Left lung (tissue), 10 donors: ENCODE results near the gene ZNF496. TPM values are rescaled to one million over a fixed set of nuclear protein-coding genes. Genes with fewer than 3 reads are reported as not detected.

Source experiments
- ATAC-seq: fragments of 200-7000 bp; cut with Tn5 transposase; one replicate; pipeline ENCODE4 v1.9.1; 2020; ENCODE audit warnings: moderate library complexity
- DNase-seq, 4 donors: peaks; one replicate each; pipeline ENCODE4 v3.0.0-alpha.2; 2013 to 2020
- H3K27ac ChIP-seq, 2 donors: fragments of 200-600 bp; sonication (generic) in 1 of 2; one replicate each; pipeline versions ENCODE4 v1.5.0 to v1.8.0; 2020 to 2021
- H3K27me3 ChIP-seq, 2 donors: fragments of 200-600 bp; sonication (generic) in 1 of 2; one replicate each; pipeline versions ENCODE4 v1.5.0 to v1.8.0; 2020 to 2021
- H3K36me3 ChIP-seq, 2 donors: fragments of 200-600 bp; sonication (generic) in 1 of 2; one replicate each; pipeline versions ENCODE4 v1.5.0 to v1.8.0; 2020 to 2021
- H3K4me1 ChIP-seq, 2 donors: fragments of 200-600 bp; one replicate each; pipeline ENCODE4 v1.8.0; 2021
- H3K4me3 ChIP-seq, 2 donors: fragments of 200-600 bp; sonication (generic) in 1 of 2; one replicate each; pipeline versions ENCODE4 v1.5.0 to v1.8.0; 2020 to 2021; ENCODE audit warnings: mild to moderate bottlenecking in 1 of 2
- H3K9me3 ChIP-seq, 2 donors: fragments of 200-600 bp; sonication (generic) in 1 of 2; one replicate each; pipeline versions ENCODE4 v1.5.0 to v1.8.0; 2020 to 2021
- intact Hi-C, 2 donors: fragments of 100-400 bp; cut with DNase I; formaldehyde crosslinking; loops; one replicate each; pipeline versions ENCODE4 v1.11.2 to v1.14.2; 2022
- polyA plus RNA-seq, 6 donors: library from polyadenylated mRNA; unstranded; fragments of 120-200 nt; gene quantifications; one replicate each; pipeline ENCODE4 v1.2.1, GENCODE V29; 2013; ENCODE audit not compliant: insufficient read length in 6 of 6
- total RNA-seq, 2 donors: library from RNA; stranded (reverse); fragmentation: NEBNext Ultra II Directional; extraction: Animal tissue kit (Norgen Biotek cat#: 25700); gene quantifications; one replicate each; pipeline ENCODE4 v1.2.1, GENCODE V29; 2021
- TF ChIP-seq, protein P1 (sequence below), 2 donors: fragments of 200-600 bp; sonication (generic) in 1 of 2; IDR thresholded peaks; one replicate each; pipeline versions ENCODE4 v1.5.0 to v1.8.0; 2021; ENCODE audit warnings: antibody characterized with exemption in 2 of 2
- donor health status: DM: no; HTN: yes; CAD: no.
- donor health status: DM: no; HTN: no; CAD: no.

Gene ZNF496
- total and polyA plus RNA-seq, 8 donors, result 18.2 to 44.8 (median 36.7) TPM

- no peak overlapping the region for H3K27ac ChIP-seq
- H3K27me3 ChIP-seq, result no peaks in the 10 kb centered on the region
- DNase-seq (no peak), ATAC-seq (no peak)
- TF ChIP-seq, protein P1, sequence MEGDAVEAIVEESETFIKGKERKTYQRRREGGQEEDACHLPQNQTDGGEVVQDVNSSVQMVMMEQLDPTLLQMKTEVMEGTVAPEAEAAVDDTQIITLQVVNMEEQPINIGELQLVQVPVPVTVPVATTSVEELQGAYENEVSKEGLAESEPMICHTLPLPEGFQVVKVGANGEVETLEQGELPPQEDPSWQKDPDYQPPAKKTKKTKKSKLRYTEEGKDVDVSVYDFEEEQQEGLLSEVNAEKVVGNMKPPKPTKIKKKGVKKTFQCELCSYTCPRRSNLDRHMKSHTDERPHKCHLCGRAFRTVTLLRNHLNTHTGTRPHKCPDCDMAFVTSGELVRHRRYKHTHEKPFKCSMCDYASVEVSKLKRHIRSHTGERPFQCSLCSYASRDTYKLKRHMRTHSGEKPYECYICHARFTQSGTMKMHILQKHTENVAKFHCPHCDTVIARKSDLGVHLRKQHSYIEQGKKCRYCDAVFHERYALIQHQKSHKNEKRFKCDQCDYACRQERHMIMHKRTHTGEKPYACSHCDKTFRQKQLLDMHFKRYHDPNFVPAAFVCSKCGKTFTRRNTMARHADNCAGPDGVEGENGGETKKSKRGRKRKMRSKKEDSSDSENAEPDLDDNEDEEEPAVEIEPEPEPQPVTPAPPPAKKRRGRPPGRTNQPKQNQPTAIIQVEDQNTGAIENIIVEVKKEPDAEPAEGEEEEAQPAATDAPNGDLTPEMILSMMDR (IDR thresholded peaks at IDR 0.05), result no peak
- intact Hi-C loops, result no loop called here
- no peak overlapping the region for H3K4me3 ChIP-seq
- peaks cover 0 to 35% of the 10 kb centered on the region in 2 donors for H3K9me3 ChIP-seq
- no peaks in the 10 kb centered on the region for H3K36me3 ChIP-seq
- H3K4me1 ChIP-seq, result no peaks in the 10 kb centered on the region
Observed at GRCh38 chr1:247247568-247247967, 84.1 kb downstream of the ZNF496 start.

Other genes starting within 250 kb of the ZNF496 start
- gene ZNF669, start 227.5 kb downstream of the ZNF496 start, total RNA-seq, result 1 to 10 TPM; 6.9 to 7.1 TPM
- gene ZNF669, start 227.5 kb downstream of the ZNF496 start, polyA plus RNA-seq, result 10 to 100 TPM in 5 of 6 donors, 1 to 10 TPM in 1; 9.6 to 12.3 (median 10.9) TPM
- 10 to 100 TPM; 22.9 to 26.5 TPM for gene ZNF124, start 159.8 kb downstream of the ZNF496 start, total RNA-seq
- gene ZNF124, start 159.8 kb downstream of the ZNF496 start, polyA plus RNA-seq, result 10 to 100 TPM; 16.3 to 19.1 (median 17.1) TPM
- not detected for gene VN1R5, start 75.8 kb downstream of the ZNF496 start, total RNA-seq
- under 1 TPM in 1 of 6 donors, not detected in 5; 0.11 TPM for gene VN1R5, start 75.8 kb downstream of the ZNF496 start, polyA plus RNA-seq
- 1 to 10 TPM; 2.0 to 6.6 TPM for gene NLRP3, start 84.3 kb upstream of the ZNF496 start, total RNA-seq
- 1 to 10 TPM in 4 of 6 donors, under 1 TPM in 2; 0.81 to 1.9 (median 1.2) TPM for gene NLRP3, start 84.3 kb upstream of the ZNF496 start, polyA plus RNA-seq
- gene OR2B11, start 126.2 kb upstream of the ZNF496 start, total RNA-seq, result not detected
- under 1 TPM; 0.04 to 0.10 (median 0.05) TPM for gene OR2B11, start 126.2 kb upstream of the ZNF496 start, polyA plus RNA-seq
- not detected for gene OR2C3, start 204.6 kb upstream of the ZNF496 start, total RNA-seq
- under 1 TPM; 0.03 to 0.09 (median 0.04) TPM for gene OR2C3, start 204.6 kb upstream of the ZNF496 start, polyA plus RNA-seq
- gene GCSAML, start 217.3 kb upstream of the ZNF496 start, total RNA-seq, result under 1 TPM; 0.32 to 0.84 TPM
- gene GCSAML, start 217.3 kb upstream of the ZNF496 start, polyA plus RNA-seq, result under 1 TPM; 0.17 to 0.58 (median 0.34) TPM